ENCODE measurements around the gene TMPO.
A peak's percentile ranks its signal among the peaks of the same experiment; 100 is the strongest.

TMPO gene

DNA sequence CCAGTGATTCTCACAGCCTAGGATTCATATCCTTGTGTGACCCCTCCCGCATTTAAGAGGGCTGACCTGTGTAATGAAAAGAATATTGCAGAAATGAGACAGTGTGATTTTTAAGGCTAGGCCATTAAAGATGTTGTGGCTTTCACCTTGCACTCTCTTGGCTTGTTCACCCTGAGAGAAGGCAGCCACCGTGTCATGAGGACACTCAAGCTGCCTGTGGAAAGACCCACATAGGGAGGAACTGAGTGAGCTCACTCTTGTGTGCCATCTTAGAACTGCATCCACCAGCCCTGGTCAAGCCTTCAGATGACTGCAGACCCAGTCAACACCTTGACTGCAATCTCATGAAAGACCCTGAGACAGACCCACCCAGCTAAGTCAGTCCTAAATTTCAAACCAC is 46.3 kb upstream of the TMPO start (continued):
- TF ChIP-seq GLIS2 (tag by site-specific recombination; IDR thresholded peaks at IDR 0.05) (no peak), ZNF341 (tag by site-specific recombination; IDR thresholded peaks at IDR 0.05; ENCODE audit: low read depth) (no peak), OVOL3 (tag by site-specific recombination; IDR thresholded peaks at IDR 0.05) (no peak), ZNF112 (tag by site-specific recombination; IDR thresholded peaks at IDR 0.05) (no peak)
- TF ChIP-seq, protein P1, sequence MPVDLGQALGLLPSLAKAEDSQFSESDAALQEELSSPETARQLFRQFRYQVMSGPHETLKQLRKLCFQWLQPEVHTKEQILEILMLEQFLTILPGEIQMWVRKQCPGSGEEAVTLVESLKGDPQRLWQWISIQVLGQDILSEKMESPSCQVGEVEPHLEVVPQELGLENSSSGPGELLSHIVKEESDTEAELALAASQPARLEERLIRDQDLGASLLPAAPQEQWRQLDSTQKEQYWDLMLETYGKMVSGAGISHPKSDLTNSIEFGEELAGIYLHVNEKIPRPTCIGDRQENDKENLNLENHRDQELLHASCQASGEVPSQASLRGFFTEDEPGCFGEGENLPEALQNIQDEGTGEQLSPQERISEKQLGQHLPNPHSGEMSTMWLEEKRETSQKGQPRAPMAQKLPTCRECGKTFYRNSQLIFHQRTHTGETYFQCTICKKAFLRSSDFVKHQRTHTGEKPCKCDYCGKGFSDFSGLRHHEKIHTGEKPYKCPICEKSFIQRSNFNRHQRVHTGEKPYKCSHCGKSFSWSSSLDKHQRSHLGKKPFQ (tag by site-specific recombination; IDR thresholded peaks at IDR 0.05) = no peak

DNA sequence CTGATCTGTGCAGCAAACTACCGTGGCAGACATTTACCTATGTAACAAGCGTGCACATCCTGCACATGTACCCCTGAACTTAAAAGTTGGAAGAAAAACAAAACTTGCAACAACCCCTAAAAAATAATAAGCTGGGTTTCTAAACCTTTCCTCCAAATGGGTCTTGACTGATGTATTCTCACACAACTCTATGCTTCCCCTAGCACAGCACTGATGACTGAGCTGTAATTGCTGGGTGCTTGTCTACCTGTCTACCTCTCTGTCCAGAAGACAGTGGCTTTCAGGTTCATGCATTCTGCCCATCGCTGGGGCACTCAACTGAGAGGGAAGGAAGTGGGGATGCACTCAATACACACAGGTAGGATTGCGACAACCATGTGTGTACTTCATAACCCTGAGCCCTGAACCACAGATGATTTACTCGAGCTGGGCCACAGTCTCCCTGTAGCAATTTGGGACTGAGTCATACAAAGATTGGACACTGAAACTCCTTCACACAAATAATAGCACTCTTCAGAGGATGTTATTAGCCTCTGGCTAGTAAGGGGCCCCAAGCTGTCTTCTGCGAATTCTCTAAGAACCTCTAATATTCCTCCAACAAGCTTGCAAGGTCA is 44.8 kb upstream of the TMPO start:
- CTCF ChIA-PET = interaction anchor here (0.6 to 2.4 kb wide), 5 partner anchors 21 to 184 kb away, joined by 3 to 19 read pairs (median 3); no protein-coding TSS in a partner anchor
- TF ChIP-seq ZNF133 (tag by site-specific recombination; IDR thresholded peaks at IDR 0.05) = no peak
- no peak for TF ChIP-seq ZNF174 (tag by site-specific recombination; IDR thresholded peaks at IDR 0.05)
- TF ChIP-seq ZNF670 (tag by site-specific recombination; IDR thresholded peaks at IDR 0.05; ENCODE audit: low read depth) = no peak
- peak; percentile 52; the same call in 1 of the 2 replicates for TF ChIP-seq ZNF140 (tag by site-specific recombination; IDR thresholded peaks at IDR 0.05)
- no peak for TF ChIP-seq ZNF23 (tag by site-specific recombination; IDR thresholded peaks at IDR 0.05; ENCODE audit: borderline replicate concordance)
- no peak for TF ChIP-seq ZNF658 (tag by site-specific recombination; IDR thresholded peaks at IDR 0.05)
- POLR2A ChIA-PET = interaction anchor here (0.6 kb wide), 1 partner anchor 55 kb away, joined by 6 read pairs; no protein-coding TSS in a partner anchor
- Histone ChIP-seq H3K4me1 (ENCODE audit: control insufficient read depth, insufficient read depth, low read length) (no peaks in the 10 kb centered on the region), H3K36me3 (ENCODE audit: control insufficient read depth in 2 of 2, insufficient read depth in 1 of 2, low read length in 2 of 2) (no peaks in the 10 kb centered on the region; a peak in 1 of 3 replicates), H3K9me3 (ENCODE audit: control insufficient read depth, insufficient read depth, low read depth, low read length) (no peaks in the 10 kb centered on the region), H3K27ac (ENCODE audit: extremely low read depth, low read depth, low read length) (no peak overlapping the region), H3K4me3 (ENCODE audit: low read depth, low read length) (no peak overlapping the region)

DNA sequence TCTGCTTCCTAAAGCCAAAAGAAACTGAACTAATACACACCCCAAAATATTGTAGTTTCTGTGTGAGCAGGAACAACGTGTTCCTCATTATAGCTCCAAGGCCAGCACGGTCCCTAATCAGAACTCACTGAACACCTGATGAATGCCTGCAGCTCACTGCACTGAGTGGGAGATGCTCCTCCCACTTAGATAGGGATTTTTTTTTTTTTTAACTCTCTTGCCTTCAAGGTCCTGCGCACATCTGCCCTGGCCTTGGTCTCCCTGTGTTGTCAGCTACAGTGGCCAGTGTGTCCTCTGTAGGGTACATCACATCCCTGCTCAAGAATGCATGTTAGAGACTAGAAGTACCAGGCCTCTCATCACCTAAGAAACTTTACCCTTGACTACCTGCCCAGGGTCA is 44.3 kb upstream of the TMPO start:
- TF ChIP-seq ZNF23 (tag by site-specific recombination; IDR thresholded peaks at IDR 0.05; ENCODE audit: borderline replicate concordance) = no peak
- no peak for TF ChIP-seq ZNF423 (tag by site-specific recombination; IDR thresholded peaks at IDR 0.05)
- peak; percentile 45 for TF ChIP-seq SCRT2 (tag by site-specific recombination; IDR thresholded peaks at IDR 0.05)
- TF ChIP-seq ZNF664 (tag by site-specific recombination; IDR thresholded peaks at IDR 0.05) = no peak
- TF ChIP-seq ZNF10 (tag by site-specific recombination; IDR thresholded peaks at IDR 0.05) = peak; percentile 62; the same call in 1 of the 2 replicates
- TF ChIP-seq EGR2 (tag by site-specific recombination; IDR thresholded peaks at IDR 0.05; ENCODE audit: low read depth) = peak; percentile 12; the same call in 1 of the 2 replicates
- TF ChIP-seq, protein P2, sequence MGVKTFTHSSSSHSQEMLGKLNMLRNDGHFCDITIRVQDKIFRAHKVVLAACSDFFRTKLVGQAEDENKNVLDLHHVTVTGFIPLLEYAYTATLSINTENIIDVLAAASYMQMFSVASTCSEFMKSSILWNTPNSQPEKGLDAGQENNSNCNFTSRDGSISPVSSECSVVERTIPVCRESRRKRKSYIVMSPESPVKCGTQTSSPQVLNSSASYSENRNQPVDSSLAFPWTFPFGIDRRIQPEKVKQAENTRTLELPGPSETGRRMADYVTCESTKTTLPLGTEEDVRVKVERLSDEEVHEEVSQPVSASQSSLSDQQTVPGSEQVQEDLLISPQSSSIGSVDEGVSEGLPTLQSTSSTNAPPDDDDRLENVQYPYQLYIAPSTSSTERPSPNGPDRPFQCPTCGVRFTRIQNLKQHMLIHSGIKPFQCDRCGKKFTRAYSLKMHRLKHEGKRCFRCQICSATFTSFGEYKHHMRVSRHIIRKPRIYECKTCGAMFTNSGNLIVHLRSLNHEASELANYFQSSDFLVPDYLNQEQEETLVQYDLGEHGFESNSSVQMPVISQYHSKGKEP (tag by site-specific recombination; IDR thresholded peaks at IDR 0.05) = no peak
- TF ChIP-seq, protein P3, sequence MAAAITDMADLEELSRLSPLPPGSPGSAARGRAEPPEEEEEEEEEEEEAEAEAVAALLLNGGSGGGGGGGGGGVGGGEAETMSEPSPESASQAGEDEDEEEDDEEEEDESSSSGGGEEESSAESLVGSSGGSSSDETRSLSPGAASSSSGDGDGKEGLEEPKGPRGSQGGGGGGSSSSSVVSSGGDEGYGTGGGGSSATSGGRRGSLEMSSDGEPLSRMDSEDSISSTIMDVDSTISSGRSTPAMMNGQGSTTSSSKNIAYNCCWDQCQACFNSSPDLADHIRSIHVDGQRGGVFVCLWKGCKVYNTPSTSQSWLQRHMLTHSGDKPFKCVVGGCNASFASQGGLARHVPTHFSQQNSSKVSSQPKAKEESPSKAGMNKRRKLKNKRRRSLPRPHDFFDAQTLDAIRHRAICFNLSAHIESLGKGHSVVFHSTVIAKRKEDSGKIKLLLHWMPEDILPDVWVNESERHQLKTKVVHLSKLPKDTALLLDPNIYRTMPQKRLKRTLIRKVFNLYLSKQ (tag by site-specific recombination; IDR thresholded peaks at IDR 0.05; ENCODE audit: borderline replicate concordance) = no peak
- Histone ChIP-seq H3K27ac (ENCODE audit: extremely low read depth, low read depth, low read length) (no peak overlapping the region), H3K9me3 (ENCODE audit: control insufficient read depth, insufficient read depth, low read depth, low read length) (no peaks in the 10 kb centered on the region), H3K4me3 (ENCODE audit: low read depth, low read length) (no peak overlapping the region), H3K4me1 (ENCODE audit: control insufficient read depth, insufficient read depth, low read length) (no peaks in the 10 kb centered on the region), H3K36me3 (ENCODE audit: control insufficient read depth in 2 of 2, insufficient read depth in 1 of 2, low read length in 2 of 2) (no peaks in the 10 kb centered on the region; a peak in 1 of 3 replicates)
- ChIA-PET POLR2A (interaction anchor here (0.6 kb wide), 1 partner anchor 54 kb away, joined by 6 read pairs; no protein-coding TSS in a partner anchor), CTCF (interaction anchor here (0.6 to 2.4 kb wide), 4 partner anchors 20 to 183 kb away, joined by 3 to 19 read pairs (median 3); no protein-coding TSS in a partner anchor)
